Stimulated activated naive CD8-positive, alpha-beta T cell treated with anti-CD3 and anti-CD28 coated beads, Interleukin-15, amount 100 ng/mL, for 72 hours (primary cell): ENCODE results near the gene IFNG-AS1.

Experiments used
- ATAC-seq: fragments of 150-1000 bp; cut with Tn5 transposase; 2 replicates; pipeline ENCODE4 v1.10.0; 2021; ENCODE audit warnings: mild to moderate bottlenecking, moderate library complexity
- DNase-seq, 2 donors: peaks; one replicate each; pipeline ENCODE4 v3.0.0; 2021 to 2022
- H3K27ac Mint-ChIP-seq, 2 donors: one replicate each; pipeline ENCODE4 v1.8.0; 2022; ENCODE audit warnings: mild to moderate bottlenecking in 2 of 2, mixed read lengths in 2 of 2, moderate library complexity in 2 of 2
- H3K27me3 Mint-ChIP-seq: one replicate; pipeline ENCODE4 v1.8.0; 2022; ENCODE audit warnings: mixed read lengths
- H3K4me1 Mint-ChIP-seq: one replicate; pipeline ENCODE4 v1.8.0; 2022; ENCODE audit warnings: mild to moderate bottlenecking, mixed read lengths
- H3K4me3 Mint-ChIP-seq, 2 donors: one replicate each; pipeline ENCODE4 v1.8.0; 2022; ENCODE audit warnings: mild to moderate bottlenecking in 2 of 2, mixed read lengths in 2 of 2, moderate library complexity in 1 of 2
- H3K9me3 Mint-ChIP-seq, 2 donors: one replicate each; pipeline ENCODE4 v1.8.0; 2022; ENCODE audit warnings: mixed read lengths in 2 of 2

Gene IFNG-AS1

GRCh38 chr12:67981287-67982162 lies 7.7 kb upstream of the IFNG-AS1 start:
- no peaks in the 10 kb centered on the region for H3K4me1 Mint-ChIP-seq
- peaks cover 8% of the 10 kb centered on the region for H3K27me3 Mint-ChIP-seq
- H3K4me3 Mint-ChIP-seq, result no peak overlapping the region
- DNase-seq (no peak), ATAC-seq (peak; percentile 77)
- H3K27ac Mint-ChIP-seq, result no peak overlapping the region
- H3K9me3 Mint-ChIP-seq, result peaks cover 0 to 14% of the 10 kb centered on the region in 2 donors

- H3K27me3 Mint-ChIP-seq, result peaks cover 8% of the 10 kb centered on the region
- no peak for DNase-seq
- no peak overlapping the region for H3K27ac Mint-ChIP-seq
- H3K4me3 Mint-ChIP-seq, result no peak overlapping the region
- H3K4me1 Mint-ChIP-seq, result peaks cover under 1% of the 10 kb centered on the region
- no peak for ATAC-seq
- peaks cover 3 to 17% of the 10 kb centered on the region in 2 donors for H3K9me3 Mint-ChIP-seq
These were observed 7.1 kb upstream of the IFNG-AS1 start for GRCh38 chr12:67982164-67982563.

GRCh38 chr12:67986632-67987031 lies 2.6 kb upstream of the IFNG-AS1 start:
- DNase-seq, result no peak
- Mint-ChIP-seq H3K27ac (no peak overlapping the region), H3K4me3 (no peak overlapping the region), H3K27me3 (no peaks in the 10 kb centered on the region), H3K9me3 (peaks cover 10% of the 10 kb centered on the region in 2 donors), H3K4me1 (peaks cover 35% of the 10 kb centered on the region)
- ATAC-seq, result no peak

GRCh38 chr12:67988601-67989021 lies 636 bp upstream of the IFNG-AS1 start:
- DNase-seq (peak in 1 of 2 donors; percentile 29), ATAC-seq (peak; percentile 84)
- Mint-ChIP-seq H3K4me3 (peak overlapping the region; percentile 74 to 93), H3K4me1 (peaks cover 41% of the 10 kb centered on the region), H3K27me3 (no peaks in the 10 kb centered on the region), H3K27ac (peak overlapping the region in 1 of 2 donors; percentile 93), H3K9me3 (peaks cover 10% of the 10 kb centered on the region in 2 donors)

- Mint-ChIP-seq H3K27me3 (no peaks in the 10 kb centered on the region), H3K27ac (peak overlapping the region; percentile 91), H3K9me3 (peaks cover 10% of the 10 kb centered on the region in 2 donors), H3K4me3 (peak overlapping the region; percentile 46 to 93), H3K4me1 (peaks cover 41% of the 10 kb centered on the region)
- ATAC-seq, result peak; percentile 92
- peak; percentile 11 to 66 for DNase-seq
These were observed 1.9 kb downstream of the IFNG-AS1 start for GRCh38 chr12:67991158-67991557.

- Mint-ChIP-seq H3K9me3 (no peaks in the 10 kb centered on the region), H3K4me3 (peak overlapping the region in 1 of 2 donors; percentile 93), H3K4me1 (peaks cover 37% of the 10 kb centered on the region), H3K27ac (no peak overlapping the region), H3K27me3 (no peaks in the 10 kb centered on the region)
- no peak for ATAC-seq
- DNase-seq, result no peak
These were observed 3.9 kb downstream of the IFNG-AS1 start for GRCh38 chr12:67993143-67993542.

- Mint-ChIP-seq H3K27me3 (no peaks in the 10 kb centered on the region), H3K4me1 (peaks cover 35% of the 10 kb centered on the region), H3K27ac (no peak overlapping the region), H3K4me3 (no peak overlapping the region), H3K9me3 (no peaks in the 10 kb centered on the region)
- ATAC-seq, result no peak
- no peak for DNase-seq
These were observed 4.8 kb downstream of the IFNG-AS1 start for GRCh38 chr12:67994046-67994445.

- H3K4me1 Mint-ChIP-seq, result peaks cover 18% of the 10 kb centered on the region
These were observed 7.1 kb downstream of the IFNG-AS1 start for GRCh38 chr12:67996347-67996746.

GRCh38 chr12:67998379-67998778 lies 9.1 kb downstream of the IFNG-AS1 start:
- Mint-ChIP-seq H3K9me3 (no peaks in the 10 kb centered on the region), H3K4me1 (peaks cover 9% of the 10 kb centered on the region), H3K27ac (peak overlapping the region in 1 of 2 donors; percentile 30), H3K27me3 (no peaks in the 10 kb centered on the region), H3K4me3 (no peak overlapping the region)
- no peak for DNase-seq
- no peak for ATAC-seq

More at GRCh38 chr12:67996347-67996746, 7.1 kb downstream of the IFNG-AS1 start:
- DNase-seq (no peak), ATAC-seq (no peak)
- H3K27ac Mint-ChIP-seq, result no peak overlapping the region
- no peak overlapping the region for H3K4me3 Mint-ChIP-seq
- no peaks in the 10 kb centered on the region for H3K27me3 Mint-ChIP-seq
- no peaks in the 10 kb centered on the region for H3K9me3 Mint-ChIP-seq

GRCh38 chr12:67999244-67999643 lies 10.0 kb downstream of the IFNG-AS1 start:
- DNase-seq (no peak), ATAC-seq (no peak)
- Mint-ChIP-seq H3K4me1 (peaks cover 9% of the 10 kb centered on the region), H3K27ac (no peak overlapping the region), H3K9me3 (peaks cover 0 to 1% of the 10 kb centered on the region in 2 donors), H3K4me3 (no peak overlapping the region), H3K27me3 (no peaks in the 10 kb centered on the region)

GRCh38 chr12:68001486-68002466 lies 12.5 kb downstream of the IFNG-AS1 start:
- H3K4me1 Mint-ChIP-seq, result peaks cover 9% of the 10 kb centered on the region
- no peak overlapping the region for H3K27ac Mint-ChIP-seq
- H3K4me3 Mint-ChIP-seq, result no peak overlapping the region
- peaks cover 0 to 5% of the 10 kb centered on the region in 2 donors for H3K9me3 Mint-ChIP-seq
- ATAC-seq (no peak), DNase-seq (no peak)
- H3K27me3 Mint-ChIP-seq, result no peaks in the 10 kb centered on the region

- DNase-seq (no peak), ATAC-seq (no peak)
- Mint-ChIP-seq H3K27me3 (no peaks in the 10 kb centered on the region), H3K9me3 (peaks cover 5% of the 10 kb centered on the region in 2 donors), H3K4me1 (no peaks in the 10 kb centered on the region), H3K27ac (no peak overlapping the region), H3K4me3 (no peak overlapping the region)
These were observed 14.5 kb downstream of the IFNG-AS1 start for GRCh38 chr12:68003777-68004176.

GRCh38 chr12:68007033-68007432 lies 17.8 kb downstream of the IFNG-AS1 start:
- Mint-ChIP-seq H3K27ac (no peak overlapping the region), H3K27me3 (no peaks in the 10 kb centered on the region), H3K9me3 (peaks cover 5% of the 10 kb centered on the region in 2 donors), H3K4me1 (peaks cover 8% of the 10 kb centered on the region), H3K4me3 (no peak overlapping the region)
- no peak for DNase-seq
- no peak for ATAC-seq

- Mint-ChIP-seq H3K4me3 (no peak overlapping the region), H3K27ac (peak overlapping the region in 1 of 2 donors; percentile 85), H3K4me1 (peaks cover 12% of the 10 kb centered on the region), H3K9me3 (peaks cover 5% of the 10 kb centered on the region in 2 donors), H3K27me3 (no peaks in the 10 kb centered on the region)
- no peak for ATAC-seq
- no peak for DNase-seq
These were observed 18.2 kb downstream of the IFNG-AS1 start for GRCh38 chr12:68007466-68007865.

GRCh38 chr12:68011206-68011881 lies 22.1 kb downstream of the IFNG-AS1 start:
- Mint-ChIP-seq H3K4me1 (peaks cover 13% of the 10 kb centered on the region), H3K4me3 (peak overlapping the region in 1 of 2 donors; percentile 16), H3K27me3 (no peaks in the 10 kb centered on the region), H3K27ac (peak overlapping the region in 1 of 2 donors; percentile 6), H3K9me3 (peaks cover 0 to 12% of the 10 kb centered on the region in 2 donors)
- ATAC-seq, result no peak
- no peak for DNase-seq
